Measurements from ENCODE around the gene ATF3.

- TF ChIP-seq CTCF (IDR thresholded peaks at IDR 0.05; ENCODE audit: poor library complexity, severe bottlenecking): no peak
- TF ChIP-seq EP300 (conservative IDR thresholded peaks at IDR 0.05; ENCODE audit: poor library complexity, severe bottlenecking): no peak
- TF ChIP-seq POLR2AphosphoS5 (IDR thresholded peaks at IDR 0.05): no peak
- TF ChIP-seq RAD21 (conservative IDR thresholded peaks at IDR 0.05): no peak
- TF ChIP-seq TAF1 (IDR thresholded peaks at IDR 0.05; ENCODE audit: low read depth): no peak
- no peak for TF ChIP-seq REST (IDR thresholded peaks at IDR 0.05; ENCODE audit: borderline replicate concordance)
- no peak for TF ChIP-seq EZH2 (IDR thresholded peaks at IDR 0.05; ENCODE audit: borderline replicate concordance, insufficient read depth, low read length, poor library complexity, severe bottlenecking)
- no peak for TF ChIP-seq MXI1 (conservative IDR thresholded peaks at IDR 0.05; ENCODE audit: poor library complexity, severe bottlenecking)
- no peak for TF ChIP-seq SMC3 (conservative IDR thresholded peaks at IDR 0.05; ENCODE audit: poor library complexity)
Observed at GRCh38 chr1:212652609-212653008, 44.0 kb downstream of the ATF3 start.
